Measurements from ENCODE around the gene TTC28.

Gene TTC28

DNA sequence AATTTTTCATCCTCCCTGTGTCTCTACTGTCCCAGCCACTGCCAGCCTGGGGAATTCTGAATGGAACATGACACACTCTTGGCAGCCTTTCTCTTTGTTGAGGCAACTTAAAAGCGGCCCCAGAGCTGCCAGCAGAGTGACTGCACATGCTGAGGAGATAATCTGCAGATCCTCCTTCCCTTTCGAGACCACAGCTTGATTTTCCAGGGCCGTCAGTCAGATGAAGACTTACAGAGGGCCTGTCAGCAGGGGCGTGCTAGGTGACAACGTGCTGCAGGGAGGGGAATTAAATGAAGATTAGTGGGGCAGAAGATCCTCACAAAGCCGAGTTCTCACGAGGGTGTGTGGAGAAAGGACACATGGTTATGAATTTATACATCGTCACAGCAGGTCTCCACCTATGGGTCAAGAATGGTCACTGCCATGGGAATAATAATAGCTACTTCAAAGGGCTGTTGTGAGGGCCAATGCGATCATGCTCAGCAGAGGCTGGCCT, 567.0 kb downstream of the TTC28 start:
- Histone ChIP-seq H3K36me3 (ENCODE audit: insufficient read depth, low read length) (peaks cover 4% of the 10 kb centered on the region), H3K9me3 (ENCODE audit: low read length) (no peaks in the 10 kb centered on the region), H3K27ac (ENCODE audit: low read depth, low read length) (no peak overlapping the region), H3K9ac (ENCODE audit: low read length) (no peak overlapping the region), H3K27me3 (ENCODE audit: control insufficient read depth in 1 of 2, insufficient read depth in 2 of 2, low read length in 2 of 2) (no peaks in the 10 kb centered on the region), H3K4me1 (ENCODE audit: insufficient read depth, low read length) (peaks cover 39% of the 10 kb centered on the region), H3K4me3 (ENCODE audit: low read depth in 1 of 2, low read length in 2 of 2) (no peak overlapping the region)

DNA sequence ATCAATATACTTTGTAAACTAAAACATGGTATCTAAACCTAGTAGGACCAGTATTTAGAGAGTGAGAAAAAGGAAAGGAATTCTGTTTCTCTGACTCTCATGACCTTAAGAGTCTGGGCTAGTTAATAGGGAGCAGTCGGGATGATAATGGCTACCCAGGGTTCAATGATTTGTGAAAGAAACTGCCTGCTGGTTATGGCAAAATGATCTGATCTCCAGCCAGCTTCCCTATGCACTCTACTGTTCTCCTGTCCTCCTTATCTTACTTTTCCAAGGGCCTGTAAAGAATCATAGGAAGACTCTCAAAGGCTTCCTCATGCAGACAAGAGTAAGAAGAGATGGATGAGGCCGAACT, 567.5 kb downstream of the TTC28 start:
- Histone ChIP-seq H3K27ac (ENCODE audit: low read depth, low read length) (no peak overlapping the region), H3K9ac (ENCODE audit: low read length) (no peak overlapping the region), H3K9me3 (ENCODE audit: low read length) (no peaks in the 10 kb centered on the region), H3K36me3 (ENCODE audit: insufficient read depth, low read length) (peaks cover 8% of the 10 kb centered on the region), H3K4me1 (ENCODE audit: insufficient read depth, low read length) (peaks cover 39% of the 10 kb centered on the region), H3K4me3 (ENCODE audit: low read depth in 1 of 2, low read length in 2 of 2) (no peak overlapping the region), H3K27me3 (ENCODE audit: control insufficient read depth in 1 of 2, insufficient read depth in 2 of 2, low read length in 2 of 2) (no peaks in the 10 kb centered on the region)

DNA sequence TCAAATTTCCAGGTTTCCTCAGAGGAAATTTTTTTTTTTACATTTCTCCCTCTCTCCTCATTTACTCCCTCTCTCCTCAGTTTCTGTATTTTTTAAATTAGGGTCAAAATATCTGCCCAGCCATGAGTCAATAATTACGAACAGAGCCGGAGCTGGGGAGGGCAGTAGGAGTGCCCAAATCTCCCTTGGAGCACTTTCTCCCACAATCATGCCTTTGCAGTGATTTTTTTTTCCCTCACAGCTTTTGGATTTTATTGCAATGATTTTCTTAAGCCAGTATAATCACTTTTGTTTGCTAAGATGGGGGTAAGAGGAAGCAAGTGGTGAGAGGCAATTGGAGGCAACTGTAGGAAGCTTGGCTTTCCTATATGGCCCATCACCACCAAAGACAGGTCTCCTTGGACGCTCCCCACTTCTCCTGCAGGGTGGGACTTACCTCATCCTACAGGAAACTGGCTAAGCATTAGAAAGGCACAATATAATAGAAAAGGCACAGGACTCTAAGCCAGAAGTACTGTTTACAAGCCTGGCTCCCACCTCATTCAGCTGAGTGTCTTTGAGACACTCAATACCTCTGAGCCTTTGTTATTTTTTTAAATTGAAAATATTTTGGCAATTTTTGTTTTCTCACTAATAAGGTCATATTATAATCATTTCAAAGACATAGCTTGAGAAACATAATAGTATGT, 568.0 kb downstream of the TTC28 start:
- Histone ChIP-seq H3K4me3 (ENCODE audit: low read depth in 1 of 2, low read length in 2 of 2) (no peak overlapping the region), H3K27me3 (ENCODE audit: control insufficient read depth in 1 of 2, insufficient read depth in 2 of 2, low read length in 2 of 2) (no peaks in the 10 kb centered on the region), H3K4me1 (ENCODE audit: insufficient read depth, low read length) (peaks cover 34% of the 10 kb centered on the region), H3K36me3 (ENCODE audit: insufficient read depth, low read length) (peaks cover 10% of the 10 kb centered on the region), H3K27ac (ENCODE audit: low read depth, low read length) (no peak overlapping the region), H3K9ac (ENCODE audit: low read length) (no peak overlapping the region), H3K9me3 (ENCODE audit: low read length) (no peaks in the 10 kb centered on the region)

DNA sequence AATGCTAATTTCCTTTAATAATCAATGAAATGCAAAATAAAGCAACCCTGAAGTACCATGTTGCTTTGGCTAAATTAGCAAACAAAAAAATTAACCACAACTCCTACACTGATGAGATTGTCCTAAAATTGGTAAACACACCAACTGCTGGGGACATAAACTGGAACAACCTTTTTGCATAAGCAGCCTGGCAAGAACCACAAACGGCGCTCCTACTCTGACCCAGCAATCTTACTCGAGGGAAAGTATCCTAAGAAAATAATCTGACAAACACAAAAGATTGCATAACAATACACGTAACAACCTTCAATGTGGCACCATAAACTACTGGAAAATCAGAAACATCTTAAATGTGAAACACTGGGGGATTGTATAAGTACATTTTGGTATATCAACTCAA, 570.8 kb downstream of the TTC28 start:
- Histone ChIP-seq H3K4me3 (ENCODE audit: low read depth in 1 of 2, low read length in 2 of 2) (no peak overlapping the region), H3K9ac (ENCODE audit: low read length) (no peak overlapping the region), H3K27ac (ENCODE audit: low read depth, low read length) (no peak overlapping the region), H3K4me1 (ENCODE audit: insufficient read depth, low read length) (peaks cover 17% of the 10 kb centered on the region), H3K36me3 (ENCODE audit: insufficient read depth, low read length) (peaks cover 15% of the 10 kb centered on the region), H3K27me3 (ENCODE audit: control insufficient read depth in 1 of 2, insufficient read depth in 2 of 2, low read length in 2 of 2) (no peaks in the 10 kb centered on the region), H3K9me3 (ENCODE audit: low read length) (no peaks in the 10 kb centered on the region)

DNA sequence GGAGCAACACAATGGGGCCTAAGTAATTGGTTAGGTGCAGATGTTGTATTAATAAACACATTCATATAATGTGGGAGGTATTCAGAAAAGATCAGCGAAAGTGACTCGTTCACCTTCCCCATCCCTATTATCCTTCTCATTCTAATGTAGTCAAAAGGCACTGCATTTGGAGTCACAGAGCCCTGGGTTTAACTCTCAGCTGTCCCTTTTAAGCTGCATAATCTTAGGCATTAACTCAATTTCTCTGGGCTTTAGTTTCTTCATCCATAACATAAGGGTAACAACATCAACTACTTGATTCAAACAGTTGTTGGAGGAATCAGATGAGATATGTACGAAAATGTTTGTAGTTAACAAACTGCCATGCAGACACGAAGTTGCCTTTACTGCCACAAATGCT, 573.0 kb downstream of the TTC28 start:
- Histone ChIP-seq H3K36me3 (ENCODE audit: insufficient read depth, low read length) (peaks cover 15% of the 10 kb centered on the region), H3K4me1 (ENCODE audit: insufficient read depth, low read length) (peaks cover 11% of the 10 kb centered on the region), H3K27me3 (ENCODE audit: control insufficient read depth in 1 of 2, insufficient read depth in 2 of 2, low read length in 2 of 2) (no peaks in the 10 kb centered on the region), H3K9ac (ENCODE audit: low read length) (no peak overlapping the region), H3K27ac (ENCODE audit: low read depth, low read length) (no peak overlapping the region), H3K4me3 (ENCODE audit: low read depth in 1 of 2, low read length in 2 of 2) (no peak overlapping the region), H3K9me3 (ENCODE audit: low read length) (no peaks in the 10 kb centered on the region)

DNA sequence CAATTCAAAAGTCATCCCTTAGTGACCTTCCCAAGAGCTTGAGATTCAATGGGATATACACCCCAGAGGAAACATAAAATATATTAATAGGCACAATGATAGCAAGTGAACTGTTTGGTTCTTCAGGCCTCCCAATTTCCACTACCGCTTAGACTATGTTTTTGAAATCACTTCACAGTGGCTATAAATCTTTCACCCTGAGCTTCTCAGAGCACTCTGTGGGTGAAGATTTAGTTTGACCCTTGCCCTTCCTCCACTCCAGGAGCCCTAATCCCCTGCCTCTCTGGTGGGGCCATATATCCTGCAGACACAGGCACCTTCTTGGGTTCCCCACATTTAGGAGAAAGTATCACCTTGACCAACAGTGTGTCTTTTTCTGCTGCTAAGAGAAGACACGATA, 573.7 kb downstream of the TTC28 start:
- Histone ChIP-seq H3K36me3 (ENCODE audit: insufficient read depth, low read length) (peaks cover 15% of the 10 kb centered on the region), H3K27ac (ENCODE audit: low read depth, low read length) (no peak overlapping the region), H3K4me1 (ENCODE audit: insufficient read depth, low read length) (peaks cover 11% of the 10 kb centered on the region)

DNA sequence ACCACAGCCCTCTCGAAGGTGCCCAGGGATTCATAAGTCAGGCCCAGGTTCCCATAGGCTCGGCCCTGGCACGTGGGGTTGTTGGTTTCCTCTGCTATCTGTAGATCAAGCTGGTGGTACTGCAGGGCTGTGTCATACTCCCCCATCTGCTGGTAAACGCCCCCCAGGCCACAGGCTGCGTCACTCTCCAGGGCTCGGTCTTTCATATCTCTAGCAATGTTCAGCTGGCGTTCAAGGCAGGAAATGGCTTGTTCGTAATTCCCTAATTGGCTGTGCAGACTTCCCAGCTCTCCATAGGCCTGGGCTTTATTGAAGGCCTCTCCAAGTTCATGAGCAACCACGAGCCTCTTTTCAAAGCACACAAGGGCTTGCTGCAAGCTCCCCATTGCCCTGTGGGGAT, 574.2 kb downstream of the TTC28 start:
- peaks cover 11% of the 10 kb centered on the region for H3K4me1 ChIP-seq (ENCODE audit: insufficient read depth, low read length)
- no peaks in the 10 kb centered on the region for H3K9me3 ChIP-seq (ENCODE audit: low read length)
- no peaks in the 10 kb centered on the region for H3K27me3 ChIP-seq (ENCODE audit: control insufficient read depth in 1 of 2, insufficient read depth in 2 of 2, low read length in 2 of 2)
- H3K27ac ChIP-seq (ENCODE audit: low read depth, low read length) = no peak overlapping the region
- H3K4me3 ChIP-seq (ENCODE audit: low read depth in 1 of 2, low read length in 2 of 2) = no peak overlapping the region
- peaks cover 15% of the 10 kb centered on the region for H3K36me3 ChIP-seq (ENCODE audit: insufficient read depth, low read length)
- H3K9ac ChIP-seq (ENCODE audit: low read length) = no peak overlapping the region

More for the DNA sequence above, 573.7 kb downstream of the TTC28 start:
- Histone ChIP-seq H3K27me3 (ENCODE audit: control insufficient read depth in 1 of 2, insufficient read depth in 2 of 2, low read length in 2 of 2) (no peaks in the 10 kb centered on the region), H3K9me3 (ENCODE audit: low read length) (no peaks in the 10 kb centered on the region), H3K9ac (ENCODE audit: low read length) (no peak overlapping the region), H3K4me3 (ENCODE audit: low read depth in 1 of 2, low read length in 2 of 2) (no peak overlapping the region)

DNA sequence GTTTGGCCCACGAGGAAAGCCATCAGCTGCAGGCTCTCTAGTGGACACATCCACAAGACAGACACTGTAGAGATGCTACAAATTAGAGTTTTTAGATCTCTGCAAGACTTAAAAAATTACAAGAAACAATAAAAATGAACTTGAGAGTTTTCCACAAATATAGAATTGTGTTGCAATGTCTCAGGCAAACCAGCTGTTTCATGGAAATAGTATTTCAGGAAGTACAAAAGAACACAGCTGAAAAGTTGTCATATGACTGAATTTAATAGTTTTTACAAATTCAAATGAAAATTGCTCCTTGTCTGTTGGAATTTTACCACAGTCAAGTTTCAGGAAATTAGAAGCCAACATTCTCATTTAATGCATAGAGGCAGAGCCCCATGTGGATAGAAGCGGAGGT, 576.0 kb downstream of the TTC28 start:
- Histone ChIP-seq H3K9ac (ENCODE audit: low read length) (no peak overlapping the region), H3K27ac (ENCODE audit: low read depth, low read length) (no peak overlapping the region), H3K36me3 (ENCODE audit: insufficient read depth, low read length) (peaks cover 17% of the 10 kb centered on the region), H3K4me1 (ENCODE audit: insufficient read depth, low read length) (peaks cover 11% of the 10 kb centered on the region), H3K27me3 (ENCODE audit: control insufficient read depth in 1 of 2, insufficient read depth in 2 of 2, low read length in 2 of 2) (no peaks in the 10 kb centered on the region), H3K9me3 (ENCODE audit: low read length) (no peaks in the 10 kb centered on the region), H3K4me3 (ENCODE audit: low read depth in 1 of 2, low read length in 2 of 2) (no peak overlapping the region)

DNA sequence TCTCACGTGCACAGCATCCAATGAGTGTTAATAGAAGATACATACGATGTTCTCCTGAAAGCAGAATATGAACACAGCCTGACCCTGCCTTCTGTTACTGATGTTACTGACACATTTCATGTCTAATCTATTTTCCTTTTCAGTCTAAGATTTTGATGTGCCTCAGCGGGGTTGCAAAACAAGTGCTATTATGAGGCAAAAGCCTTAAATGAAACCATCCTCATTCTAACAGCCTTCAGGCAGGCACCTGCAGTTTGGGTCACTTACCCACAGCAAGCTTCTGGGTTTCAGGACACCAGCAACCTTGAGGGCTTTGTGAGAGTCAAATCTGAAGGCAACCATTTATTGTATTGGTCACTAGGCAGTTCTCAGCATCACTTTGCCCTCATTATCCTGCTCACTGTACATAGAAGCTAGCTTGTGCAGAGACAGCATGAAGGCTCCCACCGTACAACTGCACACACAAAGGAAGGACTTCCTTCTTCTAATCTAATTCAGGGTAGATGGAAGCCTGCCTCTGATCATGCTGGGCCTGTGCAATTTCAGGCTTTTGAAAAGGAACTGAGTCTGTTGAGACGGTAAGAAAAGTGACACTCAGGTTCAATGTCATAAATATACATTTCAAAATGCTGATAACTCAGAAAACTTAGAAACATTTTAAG, 577.4 kb downstream of the TTC28 start:
- Histone ChIP-seq H3K27me3 (ENCODE audit: control insufficient read depth in 1 of 2, insufficient read depth in 2 of 2, low read length in 2 of 2) (no peaks in the 10 kb centered on the region), H3K4me3 (ENCODE audit: low read depth in 1 of 2, low read length in 2 of 2) (no peak overlapping the region), H3K36me3 (ENCODE audit: insufficient read depth, low read length) (peaks cover 16% of the 10 kb centered on the region), H3K27ac (ENCODE audit: low read depth, low read length) (no peak overlapping the region), H3K9ac (ENCODE audit: low read length) (no peak overlapping the region), H3K9me3 (ENCODE audit: low read length) (no peaks in the 10 kb centered on the region), H3K4me1 (ENCODE audit: insufficient read depth, low read length) (peaks cover 11% of the 10 kb centered on the region)

DNA sequence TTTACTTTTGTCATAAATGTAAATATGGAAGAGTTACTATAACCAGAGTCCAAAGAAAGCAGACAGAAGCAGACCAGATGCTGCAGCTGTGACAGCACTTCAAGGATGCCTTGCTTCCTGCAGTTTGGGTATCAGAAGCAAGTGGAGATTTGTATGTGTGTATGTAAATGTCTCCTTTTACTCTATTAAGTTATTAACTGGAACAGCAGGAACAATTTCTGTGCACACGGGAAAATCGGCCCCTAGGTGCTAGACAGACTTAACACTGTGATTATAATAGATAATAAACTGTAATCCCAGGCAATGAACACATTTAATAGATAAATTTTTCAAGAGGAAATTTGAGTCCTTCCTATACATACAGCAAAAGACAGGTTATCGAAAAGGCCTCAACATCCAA, 582.0 kb downstream of the TTC28 start:
- Histone ChIP-seq H3K27ac (ENCODE audit: low read depth, low read length) (no peak overlapping the region), H3K9me3 (ENCODE audit: low read length) (no peaks in the 10 kb centered on the region), H3K27me3 (ENCODE audit: control insufficient read depth in 1 of 2, insufficient read depth in 2 of 2, low read length in 2 of 2) (no peaks in the 10 kb centered on the region), H3K36me3 (ENCODE audit: insufficient read depth, low read length) (peaks cover 35% of the 10 kb centered on the region), H3K4me1 (ENCODE audit: insufficient read depth, low read length) (peaks cover 3% of the 10 kb centered on the region), H3K4me3 (ENCODE audit: low read depth in 1 of 2, low read length in 2 of 2) (no peak overlapping the region), H3K9ac (ENCODE audit: low read length) (no peak overlapping the region)

DNA sequence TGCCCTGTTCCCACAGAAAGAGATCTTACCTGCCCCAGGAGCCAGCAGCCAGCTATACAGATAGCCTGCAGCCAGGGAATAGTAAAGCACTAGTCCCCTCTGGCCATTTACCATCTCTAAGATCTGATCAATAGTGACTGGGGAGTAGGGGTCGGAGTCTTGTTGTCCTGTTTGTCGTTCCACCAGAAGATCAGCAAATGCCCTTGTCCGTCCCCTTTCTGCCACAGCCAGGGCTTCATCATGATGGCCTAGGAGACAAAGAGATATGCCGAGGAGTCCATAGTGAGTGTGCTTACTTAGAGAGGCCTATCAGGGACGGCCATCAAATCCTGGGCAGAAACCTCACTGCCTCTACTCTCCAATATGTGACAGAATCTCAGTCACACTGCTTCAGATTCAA, 583.5 kb downstream of the TTC28 start:
- H3K4me1 ChIP-seq (ENCODE audit: insufficient read depth, low read length) = no peaks in the 10 kb centered on the region
- no peak overlapping the region for H3K4me3 ChIP-seq (ENCODE audit: low read depth in 1 of 2, low read length in 2 of 2)
- no peak overlapping the region for H3K9ac ChIP-seq (ENCODE audit: low read length)
- H3K9me3 ChIP-seq (ENCODE audit: low read length) = no peaks in the 10 kb centered on the region
- no peak overlapping the region for H3K27ac ChIP-seq (ENCODE audit: low read depth, low read length)
- H3K27me3 ChIP-seq (ENCODE audit: control insufficient read depth in 1 of 2, insufficient read depth in 2 of 2, low read length in 2 of 2) = no peaks in the 10 kb centered on the region
- peaks cover 35% of the 10 kb centered on the region for H3K36me3 ChIP-seq (ENCODE audit: insufficient read depth, low read length)

Measured in muscle layer of colon (tissue), 2 donors.